Left renal pelvis (tissue), 4 donors: ENCODE results near the gene QSOX1. TPM values are rescaled to one million over a fixed set of nuclear protein-coding genes. Genes with fewer than 3 reads are reported as not detected.
"Not testable (repeated sequence)": the region's sequence is repeated elsewhere in the genome, so short reads cannot be mapped to it uniquely, and the experiment has no call there.

Source experiments
- DNase-seq, 4 donors: peaks; one replicate each; pipeline ENCODE4 v3.0.0-alpha.2; 2013; ENCODE audit warnings: low read depth in 4 of 4, low spot score in 3 of 4
- polyA plus RNA-seq, 4 donors: library from polyadenylated mRNA; unstranded; fragments of 120-200 nt; gene quantifications; one replicate each; pipeline ENCODE4 v1.2.1, GENCODE V29; 2013; ENCODE audit not compliant: insufficient read length in 4 of 4

QSOX1 gene
- polyA plus RNA-seq, result 10 to 100 TPM; 52.3 to 72.8 (median 58.7) TPM

- peak; percentile 72 to 75 (median 74) for DNase-seq
Measured at GRCh38 chr1:180154325-180155181, at the start of gene QSOX1. Gene QSOX1 (plus strand): TSS chr1:180154869. CDS start chr1:180154908, 39 bp downstream.

- DNase-seq, result no peak
Measured at GRCh38 chr1:180112091-180112490, 42.6 kb upstream of the QSOX1 start.

GRCh38 chr1:180112984-180113647, 41.6 kb upstream of the QSOX1 start:
- DNase-seq, result peak in 2 of 4 donors; percentile 8 to 18

GRCh38 chr1:180114396-180114945, 40.2 kb upstream of the QSOX1 start:
- DNase-seq, result no peak

GRCh38 chr1:180116964-180117763, 37.5 kb upstream of the QSOX1 start:
- DNase-seq, result no peak

GRCh38 chr1:180117764-180118116, 36.9 kb upstream of the QSOX1 start:
- no peak for DNase-seq

- DNase-seq, result no peak
Measured at GRCh38 chr1:180119837-180120236, 34.8 kb upstream of the QSOX1 start.

GRCh38 chr1:180123463-180123936, 31.2 kb upstream of the QSOX1 start:
- no peak for DNase-seq

- DNase-seq, result no peak
Measured at GRCh38 chr1:180130651-180131050, 24.0 kb upstream of the QSOX1 start.

GRCh38 chr1:180131510-180131909, 23.2 kb upstream of the QSOX1 start:
- DNase-seq, result no peak

GRCh38 chr1:180133193-180133592, 21.5 kb upstream of the QSOX1 start:
- no peak for DNase-seq

- DNase-seq, result not testable (repeated sequence)
Measured at GRCh38 chr1:180133688-180134087, 21.0 kb upstream of the QSOX1 start.

- no peak for DNase-seq
Measured at GRCh38 chr1:180135535-180135934, 19.1 kb upstream of the QSOX1 start.

- no peak for DNase-seq
Measured at GRCh38 chr1:180136331-180136967, 18.2 kb upstream of the QSOX1 start.

- no peak for DNase-seq
Measured at GRCh38 chr1:180136968-180137356, 17.7 kb upstream of the QSOX1 start.

- DNase-seq, result no peak
Measured at GRCh38 chr1:180137776-180138175, 16.9 kb upstream of the QSOX1 start.

- no peak for DNase-seq
Measured at GRCh38 chr1:180141381-180141934, 13.2 kb upstream of the QSOX1 start.

GRCh38 chr1:180143359-180143758, 11.3 kb upstream of the QSOX1 start:
- DNase-seq, result no peak

GRCh38 chr1:180144659-180145357, 9.9 kb upstream of the QSOX1 start:
- DNase-seq, result no peak
